IgD-negative memory B cell (primary cell): ENCODE data around the gene NFX1. TPM values are rescaled to one million over a fixed set of nuclear protein-coding genes. Genes with fewer than 3 reads are reported as not detected.

Source experiments
- H3K27ac Mint-ChIP-seq, 3 donors: one replicate each; pipeline ENCODE4 v1.8.0; 2020 to 2022; ENCODE audit warnings: mild to moderate bottlenecking in 3 of 3, mixed read lengths in 3 of 3, moderate library complexity in 1 of 3
- H3K27me3 Mint-ChIP-seq: one replicate; pipeline ENCODE4 v1.8.0; 2021; ENCODE audit warnings: mixed read lengths
- H3K36me3 Mint-ChIP-seq: one replicate; pipeline ENCODE4 v1.8.0; 2020; ENCODE audit warnings: mild to moderate bottlenecking, mixed read lengths
- H3K4me1 Mint-ChIP-seq, 3 donors: one replicate each; pipeline ENCODE4 v1.8.0; 2020 to 2022; ENCODE audit warnings: mixed read lengths in 3 of 3, mild to moderate bottlenecking in 1 of 3
- H3K4me3 Mint-ChIP-seq, 4 donors: one replicate each; pipeline ENCODE4 v1.8.0; 2020 to 2022; ENCODE audit warnings: mild to moderate bottlenecking in 4 of 4, mixed read lengths in 4 of 4, moderate library complexity in 3 of 4
- H3K9me3 Mint-ChIP-seq, 3 donors: one replicate each; pipeline ENCODE4 v1.8.0; 2020 to 2021; ENCODE audit warnings: mixed read lengths in 3 of 3, mild to moderate bottlenecking in 1 of 3
- polyA plus RNA-seq: library from polyadenylated mRNA; unstranded; fragments of 300-500 nt; fragmentation: Illumina TruSeq; gene quantifications from one replicate; pipeline ENCODE4 v1.2.3, GENCODE V29; 2021

The NFX1 gene
- polyA plus RNA-seq, 1 donor from 2014 or later, result 57.9 TPM

DNA sequence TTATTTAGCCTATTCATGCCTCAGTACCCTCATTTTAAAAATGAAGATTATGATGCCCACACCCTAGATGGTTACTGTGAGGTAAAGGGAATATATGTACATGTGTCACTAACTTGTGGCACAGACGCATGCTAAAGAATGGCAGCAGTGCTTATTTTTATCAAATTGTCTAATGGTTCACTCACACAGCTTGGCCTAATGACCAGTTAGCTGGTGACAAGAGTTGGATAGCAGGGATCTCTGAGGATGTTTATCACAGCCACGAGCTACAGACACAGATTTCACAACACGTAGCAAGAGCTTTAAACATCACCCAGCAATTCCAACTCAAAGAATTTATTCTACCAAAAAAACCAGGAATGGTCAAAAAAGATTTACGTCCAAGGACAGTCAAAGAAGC is 33.0 kb upstream of the NFX1 start:
- Mint-ChIP-seq H3K27me3 (no peaks in the 10 kb centered on the region), H3K9me3 (no peaks in the 10 kb centered on the region), H3K36me3 (peaks cover 4% of the 10 kb centered on the region), H3K4me3 (no peak overlapping the region), H3K4me1 (peaks cover 1 to 7% (median 5%) of the 10 kb centered on the region in 3 donors), H3K27ac (no peak overlapping the region)

DNA sequence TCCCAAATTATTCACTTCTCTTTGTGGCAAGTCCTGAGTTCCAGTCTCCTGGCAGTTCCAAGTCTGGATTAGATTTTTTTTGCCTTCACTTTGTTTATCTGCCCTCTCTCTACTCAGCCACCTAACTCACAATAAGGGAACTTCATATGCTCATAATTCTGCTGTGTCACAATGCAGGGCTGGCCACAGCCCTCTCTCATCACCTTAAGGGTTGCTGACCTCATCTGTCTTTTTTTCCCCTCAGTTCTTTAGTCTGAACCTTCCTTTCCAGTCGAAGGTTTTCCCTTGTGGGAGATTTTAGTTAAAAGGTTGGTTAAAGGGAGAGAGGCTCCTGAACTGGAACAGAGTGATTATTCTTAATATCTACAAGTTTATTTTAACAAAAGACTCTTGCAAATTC is 29.9 kb upstream of the NFX1 start:
- H3K27ac Mint-ChIP-seq, result no peak overlapping the region

DNA sequence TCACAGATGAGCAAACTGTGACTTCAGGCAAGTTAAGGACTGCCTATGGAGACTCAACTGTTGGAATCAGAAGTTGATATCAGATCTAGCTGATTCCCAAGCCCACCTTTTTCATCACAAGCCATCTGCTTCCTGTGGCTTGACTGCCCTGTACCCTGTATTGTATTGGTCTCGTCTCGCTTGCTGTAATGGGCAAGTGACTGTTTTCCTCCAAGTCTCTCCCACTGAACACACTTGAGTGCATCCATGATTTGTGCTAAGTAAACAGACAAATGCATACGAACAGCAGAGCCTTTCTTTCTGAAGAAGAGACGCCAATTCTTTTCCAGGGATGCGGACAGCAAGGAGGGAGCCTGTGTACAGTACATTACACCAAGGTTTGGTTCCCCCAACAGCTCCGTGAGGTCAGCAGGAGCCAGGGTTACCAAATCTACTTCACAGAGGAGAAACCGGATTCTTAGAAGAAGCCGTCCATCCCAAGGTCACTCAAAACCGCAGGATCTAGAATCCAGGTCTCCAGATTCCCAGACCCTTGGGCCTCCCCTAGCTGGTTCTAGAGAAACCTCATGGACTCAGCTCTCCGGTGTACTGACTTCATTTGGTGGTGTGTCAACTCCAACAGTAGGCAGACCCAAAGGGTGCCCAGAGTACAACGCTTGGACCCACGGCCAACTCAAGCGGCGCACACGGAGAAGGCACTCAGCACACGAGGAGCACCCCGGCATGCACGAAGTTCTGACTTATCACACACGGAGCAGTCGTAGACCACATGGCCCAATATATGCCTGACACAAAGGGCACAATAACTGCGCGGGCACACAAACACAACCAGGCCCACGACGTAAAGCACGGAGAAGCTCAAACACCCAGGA is 26.9 kb upstream of the NFX1 start:
- no peaks in the 10 kb centered on the region for H3K27me3 Mint-ChIP-seq
- peaks cover 18 to 33% (median 22%) of the 10 kb centered on the region in 3 donors for H3K4me1 Mint-ChIP-seq
- H3K9me3 Mint-ChIP-seq, result no peaks in the 10 kb centered on the region
- peaks cover 3% of the 10 kb centered on the region for H3K36me3 Mint-ChIP-seq
- peak overlapping the region; percentile 93 to 98 (median 95) for H3K4me3 Mint-ChIP-seq
- peak overlapping the region; percentile 55 to 93 (median 91) for H3K27ac Mint-ChIP-seq

More for the DNA sequence above, 29.9 kb upstream of the NFX1 start:
- Mint-ChIP-seq H3K4me1 (peaks cover 18 to 20% (median 19%) of the 10 kb centered on the region in 3 donors), H3K27me3 (no peaks in the 10 kb centered on the region), H3K9me3 (no peaks in the 10 kb centered on the region), H3K36me3 (peaks cover 4% of the 10 kb centered on the region), H3K4me3 (no peak overlapping the region)

DNA sequence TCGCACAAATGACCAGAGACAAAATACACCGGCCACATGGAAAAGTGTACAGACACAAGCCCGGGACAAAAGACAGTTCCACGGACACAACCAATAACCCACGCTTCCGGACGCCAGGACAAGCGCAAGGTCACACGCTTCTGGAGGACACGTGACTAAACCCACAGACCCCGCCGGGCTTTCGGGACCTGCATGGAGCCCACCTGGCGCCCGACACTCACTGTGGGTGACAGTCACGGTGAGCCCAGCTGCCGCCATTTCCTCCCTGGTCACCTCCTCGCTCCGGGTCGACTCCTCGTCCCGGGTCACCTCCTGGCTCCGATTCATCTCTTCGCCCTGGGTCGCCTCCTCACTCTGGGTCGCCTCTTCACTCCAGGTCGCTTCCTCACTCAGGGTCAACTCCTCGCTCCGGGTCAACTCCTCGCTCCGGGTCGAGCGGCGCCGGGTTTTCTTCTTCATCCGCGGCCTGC is 26.3 kb upstream of the NFX1 start:
- Mint-ChIP-seq H3K4me3 (peak overlapping the region; percentile 93 to 98 (median 95)), H3K9me3 (no peaks in the 10 kb centered on the region), H3K27ac (peak overlapping the region; percentile 55 to 93 (median 91)), H3K27me3 (no peaks in the 10 kb centered on the region), H3K36me3 (peaks cover 3% of the 10 kb centered on the region), H3K4me1 (peaks cover 16 to 33% (median 22%) of the 10 kb centered on the region in 3 donors)

DNA sequence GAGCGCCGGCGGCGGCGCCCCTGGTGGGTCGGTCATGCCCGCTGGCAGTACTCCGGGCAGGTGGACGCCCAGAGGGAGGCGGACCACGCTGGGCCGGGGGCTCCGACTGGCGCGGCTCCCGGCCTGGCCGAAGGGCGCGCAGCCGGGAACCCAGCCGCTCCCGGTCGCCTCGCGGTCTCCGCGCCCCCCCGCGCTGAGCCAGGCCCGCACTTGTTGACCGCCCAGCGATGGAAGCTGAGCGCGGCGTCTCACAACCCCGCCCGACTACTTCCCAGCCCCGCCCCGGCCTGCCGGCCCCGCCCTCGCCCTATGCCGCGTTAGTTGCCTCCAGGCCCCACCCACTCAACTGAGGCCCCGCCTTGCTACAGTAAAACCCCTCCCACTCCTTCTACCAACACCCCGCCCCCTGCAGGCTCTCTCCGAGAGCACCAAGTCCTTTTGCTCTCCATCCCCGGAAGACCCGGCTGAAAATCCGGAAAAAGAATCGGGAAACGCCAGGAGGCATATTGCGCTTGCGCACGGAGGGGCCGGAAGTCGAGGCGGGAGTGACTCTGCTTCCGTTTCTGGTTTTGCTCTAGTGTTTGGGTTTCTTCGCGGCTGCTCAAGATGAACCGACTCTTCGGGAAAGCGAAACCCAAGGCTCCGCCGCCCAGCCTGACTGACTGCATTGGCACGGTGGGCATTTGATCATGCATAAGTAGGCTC is 25.7 kb upstream of the NFX1 start, which contains the start of the genes BAG1 and CHMP5:
Gene BAG1, minus strand, starts transcription at position 236 of the 705 bp plus-strand sequence.
Gene CHMP5, plus strand, starts transcription at position 577 of the 705 bp plus-strand sequence. Its CDS starts 30 bp downstream, at position 607.
- Mint-ChIP-seq H3K4me3 (peak within 1 kb of the TSS; percentile 93 to 98 (median 96)), H3K27me3 (no peaks in the 10 kb centered on the region), H3K27ac (peak within 1 kb of the TSS; percentile 86 to 99 (median 91)), H3K9me3 (no peaks in the 10 kb centered on the region), H3K36me3 (peaks cover 3% of the 10 kb centered on the region), H3K4me1 (peaks cover 16 to 33% (median 22%) of the 10 kb centered on the region in 3 donors)

DNA sequence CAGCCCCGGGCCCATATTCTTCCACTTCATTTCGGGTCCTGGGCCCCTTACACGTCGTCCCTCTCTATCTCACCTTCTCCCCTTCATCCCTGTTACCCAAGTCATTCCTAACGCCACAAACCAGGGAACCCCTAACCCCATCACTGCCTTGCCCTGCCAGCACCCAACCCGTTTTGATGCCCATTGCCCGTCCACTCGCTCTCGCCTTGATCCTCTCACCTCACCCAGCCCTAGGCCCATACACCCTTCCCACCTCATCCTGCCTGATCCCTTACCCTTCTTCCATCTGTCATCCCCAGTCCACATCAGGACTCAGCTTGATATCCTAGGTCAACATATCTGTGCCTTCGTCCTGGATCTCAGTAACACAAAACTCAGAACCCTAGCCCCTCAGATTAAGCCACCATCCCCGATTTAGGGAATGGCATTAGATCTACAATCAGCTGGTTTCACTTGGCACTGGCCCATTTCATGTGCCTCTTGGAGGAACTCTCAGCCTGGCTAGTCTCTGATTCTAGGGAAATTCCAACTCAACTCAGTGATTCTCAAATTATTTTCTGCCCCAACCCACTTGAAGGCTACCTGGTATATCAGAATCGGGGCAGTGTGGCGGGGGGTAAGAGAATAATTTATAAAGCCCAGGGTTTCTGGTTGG is 25.0 kb upstream of the NFX1 start:
- Mint-ChIP-seq H3K27me3 (no peaks in the 10 kb centered on the region), H3K4me3 (peak overlapping the region; percentile 87 to 98 (median 92)), H3K36me3 (peaks cover 3% of the 10 kb centered on the region), H3K27ac (peak overlapping the region; percentile 86 to 99 (median 91)), H3K4me1 (peaks cover 16 to 33% (median 20%) of the 10 kb centered on the region in 3 donors), H3K9me3 (no peaks in the 10 kb centered on the region)

DNA sequence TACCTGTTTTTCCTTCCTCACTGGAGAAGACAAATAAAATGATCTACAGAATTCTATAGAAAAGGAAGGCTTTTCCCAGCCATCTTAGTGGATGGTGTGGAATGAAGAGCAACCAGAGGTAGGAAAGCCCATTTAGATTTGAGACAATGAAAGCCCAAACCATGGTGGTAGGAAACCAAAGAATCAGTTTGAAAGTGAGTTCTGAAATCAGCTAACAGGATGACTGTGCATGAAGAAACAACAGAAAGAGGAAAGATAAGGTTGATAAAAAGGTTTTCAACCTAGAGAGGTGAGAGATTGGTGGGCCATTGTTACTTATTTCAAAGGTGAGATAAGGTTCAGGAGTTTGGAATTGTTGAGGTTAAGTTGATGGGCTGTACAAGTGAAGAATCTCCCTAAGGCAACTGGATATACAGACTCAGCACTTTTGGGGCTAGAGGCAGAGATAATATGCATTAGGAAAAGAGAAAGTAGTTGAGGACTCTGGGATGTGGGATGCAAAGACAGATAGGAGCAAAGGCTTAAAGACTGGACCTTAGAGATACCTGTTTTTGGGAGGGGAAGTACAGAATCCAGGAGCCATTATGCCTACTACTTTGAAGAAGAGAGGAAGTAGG is 23.1 kb upstream of the NFX1 start:
- Mint-ChIP-seq H3K27ac (peak overlapping the region in 1 of 3 donors; percentile 99), H3K36me3 (peaks cover 3% of the 10 kb centered on the region), H3K4me1 (peaks cover 16 to 35% (median 20%) of the 10 kb centered on the region in 3 donors), H3K27me3 (no peaks in the 10 kb centered on the region), H3K9me3 (no peaks in the 10 kb centered on the region), H3K4me3 (peak overlapping the region in 1 of 4 donors; percentile 93)

DNA sequence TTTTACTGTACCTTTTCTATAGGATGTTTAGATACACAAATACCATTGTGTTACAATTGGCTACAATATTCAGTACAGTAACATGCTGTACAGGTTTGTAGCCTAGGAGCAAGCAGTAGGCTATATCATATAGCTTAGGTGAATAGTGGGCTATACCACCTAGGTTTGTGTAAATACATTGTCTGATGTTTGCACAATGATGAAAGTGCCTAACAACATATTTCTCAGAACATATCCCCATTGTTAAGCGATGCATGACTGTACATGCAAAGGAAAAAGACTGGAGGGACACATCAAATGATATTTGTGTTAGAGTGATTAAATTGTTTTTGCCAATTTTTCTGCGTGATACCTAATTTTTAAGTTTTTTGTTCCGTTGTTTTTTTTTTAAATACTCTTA is 20.2 kb upstream of the NFX1 start:
- Mint-ChIP-seq H3K4me3 (peak overlapping the region in 1 of 4 donors; percentile 53), H3K27ac (no peak overlapping the region), H3K9me3 (no peaks in the 10 kb centered on the region), H3K36me3 (no peaks in the 10 kb centered on the region), H3K4me1 (peaks cover 5 to 20% (median 9%) of the 10 kb centered on the region in 3 donors), H3K27me3 (no peaks in the 10 kb centered on the region)

DNA sequence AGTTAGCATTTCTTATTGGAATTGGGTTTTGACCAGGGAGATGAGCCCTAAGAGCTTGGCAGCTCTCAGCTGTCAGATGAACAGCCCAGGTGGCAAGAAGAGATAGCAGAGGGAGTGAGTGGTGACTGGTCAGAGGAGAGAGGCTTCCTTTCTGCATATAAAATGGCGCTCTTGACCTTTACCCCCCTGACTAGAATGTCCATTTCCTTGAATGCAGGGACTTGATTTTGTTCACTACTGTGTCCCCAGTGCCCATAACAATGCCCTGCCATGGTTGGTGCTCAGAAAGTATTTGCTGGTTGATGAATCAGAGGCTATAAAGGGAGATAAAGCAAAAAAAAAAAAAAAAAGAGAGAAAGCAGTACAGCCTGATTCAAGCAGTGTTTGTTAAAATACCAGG is 18.3 kb upstream of the NFX1 start:
- Mint-ChIP-seq H3K4me3 (no peak overlapping the region), H3K27ac (no peak overlapping the region), H3K4me1 (peaks cover 0 to 8% (median 3%) of the 10 kb centered on the region in 3 donors), H3K27me3 (no peaks in the 10 kb centered on the region), H3K36me3 (no peaks in the 10 kb centered on the region), H3K9me3 (no peaks in the 10 kb centered on the region)

DNA sequence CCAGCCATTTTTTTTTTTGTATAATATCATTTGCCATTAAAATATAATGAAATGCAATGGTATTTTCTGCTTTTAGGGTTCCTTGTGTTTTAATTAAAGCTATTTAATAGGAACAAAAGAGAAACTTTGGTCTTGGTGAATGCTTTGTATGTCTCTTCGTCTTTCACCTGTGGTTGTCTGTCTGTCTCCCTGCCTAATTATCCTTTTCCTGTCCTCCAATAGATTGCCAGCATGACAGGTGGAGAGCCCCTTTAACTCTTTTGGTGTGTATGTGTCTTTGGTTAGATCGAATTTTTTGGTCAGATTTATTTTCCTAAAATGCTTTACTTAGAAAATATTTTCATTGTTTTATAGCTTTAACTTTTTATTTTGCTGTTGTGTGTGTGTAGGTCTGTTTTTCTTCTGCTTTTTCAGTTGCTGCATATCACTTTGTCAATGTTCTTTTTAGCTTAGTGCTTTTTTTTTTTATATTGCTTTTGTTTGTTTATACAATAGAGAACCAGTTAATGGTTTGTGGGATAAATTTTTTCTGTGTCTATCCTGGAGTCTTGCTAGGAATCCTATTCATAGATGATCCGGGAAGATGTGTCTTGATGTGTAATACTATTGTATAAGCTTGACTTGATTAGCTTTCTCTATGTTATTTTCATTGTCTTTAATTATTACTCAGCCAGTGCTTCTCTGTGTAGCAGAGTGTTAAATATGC is 16.9 kb upstream of the NFX1 start:
- H3K4me3 Mint-ChIP-seq, result no peak overlapping the region
- H3K27me3 Mint-ChIP-seq, result no peaks in the 10 kb centered on the region
- no peaks in the 10 kb centered on the region for H3K9me3 Mint-ChIP-seq
- H3K36me3 Mint-ChIP-seq, result peaks cover 1% of the 10 kb centered on the region
- H3K4me1 Mint-ChIP-seq, result peaks cover 0 to 5% (median 2%) of the 10 kb centered on the region in 3 donors
- H3K27ac Mint-ChIP-seq, result peak overlapping the region in 1 of 3 donors; percentile 57

DNA sequence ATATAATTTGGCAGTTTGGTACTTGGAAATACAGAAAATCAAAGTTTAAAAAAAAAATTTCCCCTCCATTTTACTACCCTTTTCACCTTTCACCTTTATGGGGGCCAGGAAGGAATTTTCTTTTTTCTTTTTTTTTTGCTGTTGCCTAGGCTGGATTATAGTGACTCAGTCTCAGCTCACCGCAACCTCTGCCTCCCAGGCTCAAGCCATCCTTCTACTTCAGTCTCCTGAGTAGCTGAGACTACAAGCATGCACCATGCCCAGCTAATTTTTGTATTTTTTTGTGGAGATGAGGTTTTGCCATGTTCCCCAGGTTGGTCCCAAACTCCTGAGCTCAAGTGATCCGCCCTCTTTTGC is 16.4 kb upstream of the NFX1 start:
- no peak overlapping the region for H3K4me3 Mint-ChIP-seq
- no peaks in the 10 kb centered on the region for H3K27me3 Mint-ChIP-seq
- H3K4me1 Mint-ChIP-seq, result peaks cover 0 to 5% (median 2%) of the 10 kb centered on the region in 3 donors
- H3K9me3 Mint-ChIP-seq, result no peaks in the 10 kb centered on the region
- H3K36me3 Mint-ChIP-seq, result peaks cover 1% of the 10 kb centered on the region
- peak overlapping the region in 1 of 3 donors; percentile 16 for H3K27ac Mint-ChIP-seq

DNA sequence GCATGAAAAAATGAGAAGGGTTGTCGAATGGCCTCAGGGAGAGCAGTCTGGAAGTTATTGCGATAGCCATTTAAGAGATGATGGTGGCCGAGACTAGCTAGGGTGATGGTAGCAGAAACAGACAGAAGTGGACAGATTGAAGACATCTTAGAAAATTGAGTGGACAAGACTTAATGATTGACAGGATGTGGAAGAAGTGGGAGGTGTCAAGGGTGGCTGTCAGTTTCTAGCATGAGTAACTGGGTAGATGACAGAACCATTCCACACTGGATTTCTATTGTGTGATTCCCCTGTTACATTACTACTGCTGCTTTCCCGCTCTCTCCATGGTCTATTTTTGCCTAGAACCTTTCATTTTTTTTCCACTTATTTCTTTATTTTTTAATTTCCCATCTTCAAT is 12.8 kb upstream of the NFX1 start:
- Mint-ChIP-seq H3K27me3 (no peaks in the 10 kb centered on the region), H3K4me1 (peaks cover 0 to 5% (median 0%) of the 10 kb centered on the region in 3 donors), H3K9me3 (no peaks in the 10 kb centered on the region), H3K27ac (no peak overlapping the region), H3K4me3 (no peak overlapping the region), H3K36me3 (peaks cover 1% of the 10 kb centered on the region)

DNA sequence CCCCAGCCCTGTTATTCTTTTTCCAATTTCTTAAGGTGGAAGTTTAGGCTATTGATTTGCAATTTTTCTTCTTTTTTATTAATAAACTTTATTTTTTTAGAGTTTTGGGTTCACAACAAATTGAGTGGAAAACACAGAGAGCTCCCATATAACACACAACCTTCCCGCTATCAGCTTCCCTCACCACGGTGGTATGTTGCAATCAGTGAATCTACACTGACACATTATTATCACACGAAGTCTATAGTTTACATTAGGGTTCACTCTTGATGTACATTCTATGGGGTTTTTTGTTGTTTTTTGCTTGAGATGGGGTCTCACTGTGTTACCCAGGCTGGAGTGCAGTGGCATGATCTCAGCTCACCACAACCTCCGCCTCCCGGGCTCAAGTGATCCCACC is 4.8 kb upstream of the NFX1 start:
- peaks cover 9 to 11% (median 10%) of the 10 kb centered on the region in 3 donors for H3K4me1 Mint-ChIP-seq
- H3K9me3 Mint-ChIP-seq, result no peaks in the 10 kb centered on the region
- no peaks in the 10 kb centered on the region for H3K27me3 Mint-ChIP-seq
- no peak overlapping the region for H3K4me3 Mint-ChIP-seq
- no peaks in the 10 kb centered on the region for H3K36me3 Mint-ChIP-seq
- H3K27ac Mint-ChIP-seq, result peak overlapping the region in 1 of 3 donors; percentile 76

DNA sequence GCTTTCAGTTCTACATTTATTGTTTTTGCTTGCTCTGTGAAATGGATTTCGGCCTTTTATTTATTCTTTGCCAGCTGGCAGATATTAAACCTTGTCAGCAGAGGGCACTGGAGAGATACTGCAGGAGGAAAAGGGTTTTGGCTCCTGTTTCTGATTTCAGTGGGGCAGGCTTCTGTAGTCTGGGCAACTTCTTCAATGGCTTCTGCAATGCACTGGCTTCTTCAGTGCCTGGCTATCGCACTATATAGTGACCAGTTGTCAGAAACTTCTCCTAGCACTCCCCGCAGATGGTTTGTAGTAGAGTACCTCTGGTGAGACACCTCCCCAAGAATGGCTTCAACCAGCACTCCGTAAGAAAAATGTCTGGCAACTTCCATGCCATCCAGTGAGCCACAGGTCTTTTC is 3.2 kb upstream of the NFX1 start:
- no peaks in the 10 kb centered on the region for H3K27me3 Mint-ChIP-seq

More for the DNA sequence above, 3.2 kb upstream of the NFX1 start:
- Mint-ChIP-seq H3K36me3 (peaks cover under 1% of the 10 kb centered on the region), H3K4me1 (peaks cover 12 to 20% (median 16%) of the 10 kb centered on the region in 3 donors), H3K4me3 (peak overlapping the region in 2 of 4 donors; percentile 42 to 95), H3K9me3 (no peaks in the 10 kb centered on the region), H3K27ac (peak overlapping the region; percentile 55 to 96 (median 85))
